GM18498 (cell line): ENCODE measurements around the gene PDAP1.
"Not testable (repeated sequence)": the region's sequence is repeated elsewhere in the genome, so short reads cannot be mapped to it uniquely, and the experiment has no call there.

Experiments
- ATAC-seq: cut with Tn5 transposase; IDR thresholded peaks from one replicate; pipeline ENCODE4 v1.9.1; 2021; ENCODE audit warnings: mild to moderate bottlenecking, moderate library complexity; ENCODE audit not compliant: unreplicated experiment

PDAP1 gene

DNA sequence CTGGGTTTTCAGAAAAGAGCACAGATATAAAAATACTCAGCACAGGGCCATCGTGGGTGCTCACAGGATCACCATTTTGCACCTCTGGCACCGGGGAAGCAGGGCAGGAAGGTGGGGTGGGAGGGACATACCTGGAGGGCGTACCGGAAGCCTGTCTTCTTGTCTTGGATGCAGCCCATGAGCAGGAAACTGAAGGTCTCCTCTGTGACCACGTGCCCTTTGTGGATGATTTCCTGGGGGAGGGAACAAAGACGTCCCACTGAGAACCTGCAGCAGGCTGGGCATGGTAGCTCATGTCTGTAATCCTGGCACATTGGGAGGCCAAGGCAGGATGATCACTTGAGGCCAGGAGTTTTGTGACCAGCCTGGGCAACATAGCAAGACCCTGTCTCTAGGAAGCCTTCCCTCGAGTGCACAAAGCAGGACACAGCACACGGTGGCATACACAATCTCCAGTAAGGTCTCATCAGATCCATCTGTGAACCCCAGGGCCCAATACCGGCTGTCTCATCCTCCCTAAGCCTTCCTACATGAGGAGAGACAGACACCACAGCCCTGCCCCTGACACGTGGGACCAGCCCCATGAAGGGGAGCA lies 20.7 kb upstream of the PDAP1 start:
- no peak for ATAC-seq

DNA sequence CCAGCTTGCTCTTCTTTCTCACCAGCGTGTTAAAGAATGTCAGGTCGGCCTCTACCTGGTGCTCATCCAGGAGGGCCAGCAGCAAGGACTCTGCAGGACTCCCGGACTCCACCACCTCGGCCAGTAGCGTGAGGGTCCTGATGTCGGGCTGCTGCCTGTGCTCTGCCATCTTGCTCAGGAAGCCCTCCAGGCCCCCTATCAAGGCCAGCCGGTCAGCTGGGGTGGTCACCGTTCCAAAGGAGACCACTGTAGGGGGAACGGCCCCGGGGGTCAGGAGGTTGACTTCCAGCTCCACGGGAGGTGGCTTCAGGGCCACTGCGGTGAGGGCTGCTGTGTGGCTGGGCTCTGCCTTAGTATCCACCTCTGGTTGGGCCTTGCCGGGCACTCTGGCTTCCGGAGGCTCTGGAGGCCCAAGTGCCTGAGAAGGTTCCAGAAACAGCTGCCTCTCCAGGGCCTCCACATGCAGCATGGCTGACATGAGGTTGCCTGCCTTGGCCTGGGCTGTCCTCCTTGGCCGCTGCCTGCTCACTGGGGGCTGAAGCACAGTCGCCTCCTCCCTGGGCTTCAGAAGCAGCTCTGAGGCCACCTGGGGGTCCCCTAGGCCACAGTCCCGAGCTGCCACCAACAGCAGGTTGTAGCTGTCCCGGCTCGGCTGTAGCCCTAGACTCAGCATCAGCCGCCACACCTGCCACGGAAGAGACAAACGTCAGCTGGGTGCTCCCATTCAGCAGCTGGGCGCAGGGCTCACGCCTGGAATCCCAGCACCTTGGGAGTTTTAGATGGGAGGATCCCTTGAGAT lies 16.7 kb upstream of the PDAP1 start:
- ATAC-seq = no peak

DNA sequence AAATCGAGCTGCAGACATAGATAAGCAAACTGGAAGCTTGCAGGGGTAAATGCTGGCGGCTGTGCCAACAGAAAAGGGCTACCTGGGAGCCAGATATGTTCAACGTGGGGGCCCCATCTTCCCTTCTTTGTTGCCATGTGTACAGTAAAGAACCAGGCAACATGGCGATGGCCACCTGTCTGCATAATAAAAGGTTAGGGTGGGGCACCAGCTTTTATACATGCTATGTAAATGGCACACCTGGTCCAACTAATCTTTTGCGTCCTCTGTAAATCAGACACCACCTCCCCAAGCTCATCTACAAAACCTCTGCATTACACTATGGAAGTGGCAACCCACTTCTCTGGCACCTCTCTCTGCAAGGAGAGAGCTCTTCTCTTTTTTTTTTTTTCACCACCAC lies 14.2 kb upstream of the PDAP1 start:
- no peak for ATAC-seq

DNA sequence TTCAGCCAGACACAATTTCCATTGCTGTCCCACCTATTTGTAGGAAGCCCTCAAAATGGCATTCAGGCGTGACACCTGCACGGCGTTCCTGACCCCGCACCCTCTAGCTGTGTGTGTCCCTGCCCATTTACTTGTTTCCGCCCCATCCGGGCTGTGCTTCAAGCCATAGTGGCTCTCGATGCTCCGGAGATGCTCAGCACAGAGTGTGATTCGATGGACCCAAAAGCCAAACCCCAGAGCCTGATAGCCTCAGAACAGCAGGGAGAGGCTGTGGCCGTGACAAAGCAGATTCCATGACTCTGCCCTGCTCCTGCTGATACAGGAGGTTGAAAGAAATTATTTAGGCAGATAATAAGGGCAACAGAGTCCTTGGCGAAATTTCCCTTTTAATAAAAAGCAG lies 13.8 kb upstream of the PDAP1 start:
- ATAC-seq = no peak

DNA sequence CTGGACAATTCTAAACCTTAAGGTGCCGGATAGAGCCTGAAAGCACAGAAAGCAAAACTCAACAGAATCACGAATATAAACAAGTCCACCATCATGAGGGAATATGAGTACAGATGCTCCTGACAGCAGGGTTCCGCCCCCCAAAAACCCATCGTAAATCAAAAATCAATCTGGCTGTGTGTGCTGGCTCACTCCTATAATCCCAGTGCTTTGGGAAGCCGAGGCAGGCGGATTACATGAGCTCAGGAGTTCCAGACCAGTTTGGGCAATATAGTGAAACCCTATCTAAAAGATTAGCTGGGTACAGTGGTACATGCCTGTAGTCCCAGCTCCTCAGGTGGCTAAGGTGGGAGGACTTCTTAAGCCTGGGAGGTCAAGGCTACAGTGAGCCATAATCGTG lies 12.6 kb upstream of the PDAP1 start:
- ATAC-seq = no peak

DNA sequence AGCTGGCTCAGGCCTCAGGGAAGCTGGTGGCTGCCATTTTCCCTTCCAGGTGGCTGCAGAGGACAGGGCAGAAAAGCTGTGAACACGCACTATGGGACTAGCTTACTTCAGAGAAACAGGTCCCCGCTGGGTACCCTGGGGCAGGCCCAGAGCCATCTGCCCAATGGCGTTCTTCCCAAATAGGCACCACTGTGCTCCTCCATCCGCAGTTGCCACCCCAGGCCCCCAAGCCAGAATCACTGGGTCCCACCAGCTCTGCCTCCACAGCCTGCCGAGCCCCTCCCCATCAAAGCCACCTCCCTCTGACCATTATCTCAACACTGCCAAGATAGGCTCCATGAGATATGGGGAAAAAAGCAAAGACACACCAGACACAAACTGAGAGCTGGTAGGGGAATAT lies 11.8 kb upstream of the PDAP1 start:
- ATAC-seq = no peak

DNA sequence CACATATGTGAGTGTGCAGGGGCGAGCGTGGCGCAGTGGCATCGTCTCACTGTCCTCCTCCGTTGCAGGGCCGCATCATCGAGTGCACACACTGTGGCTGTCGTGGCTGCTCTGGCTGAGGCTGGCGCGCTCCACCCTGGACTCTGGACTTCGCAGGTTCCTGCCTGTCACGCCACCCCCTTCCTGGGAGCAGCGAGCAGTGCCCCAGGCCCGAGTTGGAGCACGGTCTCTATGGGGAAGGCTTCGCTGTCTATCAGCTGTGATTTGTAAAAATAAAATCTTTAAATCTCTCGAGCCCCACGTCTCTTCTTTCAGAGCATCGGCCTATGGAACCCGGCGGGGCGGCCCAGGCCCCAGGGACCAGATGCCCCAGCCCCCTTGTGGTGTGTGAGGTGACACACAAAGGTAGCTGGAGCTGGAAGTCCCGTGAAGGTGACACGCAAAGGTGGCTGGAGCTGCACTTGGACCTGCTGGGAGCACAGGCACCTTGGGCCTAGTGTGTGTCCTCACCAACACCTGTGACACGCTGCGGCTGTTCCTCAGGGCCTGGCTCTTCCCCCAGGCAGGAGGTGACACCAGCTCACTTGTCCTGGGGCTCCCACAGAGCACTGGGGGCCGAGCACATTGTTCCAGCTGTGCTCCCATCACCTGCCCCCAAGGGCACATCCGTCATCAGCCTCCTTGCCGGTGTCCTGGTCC lies 11.1 kb upstream of the PDAP1 start:
- ATAC-seq = no peak

DNA sequence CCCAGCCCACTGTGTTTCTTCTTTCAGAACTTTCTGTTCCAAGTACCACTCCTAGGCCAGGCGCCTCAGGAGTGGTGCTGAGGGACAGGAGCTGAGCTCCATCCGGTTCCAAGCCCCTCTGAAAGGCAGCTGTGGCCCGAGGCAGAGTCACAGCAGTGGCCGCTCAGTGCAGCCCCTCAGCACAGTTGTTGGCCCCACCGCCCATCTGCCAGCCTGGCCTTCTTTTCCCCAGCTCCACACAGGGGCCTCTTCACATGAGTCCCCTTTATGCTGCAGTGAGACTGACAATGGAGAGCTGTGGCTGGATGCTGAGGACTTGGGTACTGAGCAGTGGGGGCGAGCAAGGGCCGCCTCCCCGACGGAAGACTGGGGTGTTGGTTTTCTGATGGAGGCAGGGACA lies 9.9 kb upstream of the PDAP1 start:
- no peak for ATAC-seq

DNA sequence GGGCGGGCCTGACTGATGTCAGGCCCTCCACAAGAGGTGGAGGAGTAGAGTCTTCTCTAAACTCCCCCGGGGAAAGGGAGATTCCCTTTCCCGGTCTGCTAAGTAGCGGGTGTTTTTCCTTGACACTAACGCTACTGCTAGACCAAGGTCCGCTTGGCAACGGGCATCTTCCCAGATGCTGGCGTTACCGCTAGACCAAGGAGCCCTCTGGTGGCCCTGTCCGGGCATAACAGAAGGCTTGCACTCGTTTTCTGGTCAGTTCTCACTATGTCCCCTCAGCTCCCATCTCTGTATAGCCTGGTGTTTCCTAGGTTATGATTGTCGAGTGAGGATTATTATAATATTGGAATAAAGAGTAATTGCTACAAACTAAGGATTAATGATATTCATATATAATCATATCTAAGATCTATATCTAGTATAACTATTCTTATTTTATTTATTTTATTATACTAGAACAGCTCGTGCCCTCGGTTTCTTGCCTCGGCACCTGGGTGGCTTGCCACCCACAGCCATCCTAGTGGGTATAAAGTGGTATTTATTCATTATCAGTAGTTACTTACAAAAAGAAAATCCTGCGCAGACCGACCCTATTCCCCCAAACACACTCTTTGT lies 7.2 kb upstream of the PDAP1 start:
- ATAC-seq = not testable (repeated sequence)

DNA sequence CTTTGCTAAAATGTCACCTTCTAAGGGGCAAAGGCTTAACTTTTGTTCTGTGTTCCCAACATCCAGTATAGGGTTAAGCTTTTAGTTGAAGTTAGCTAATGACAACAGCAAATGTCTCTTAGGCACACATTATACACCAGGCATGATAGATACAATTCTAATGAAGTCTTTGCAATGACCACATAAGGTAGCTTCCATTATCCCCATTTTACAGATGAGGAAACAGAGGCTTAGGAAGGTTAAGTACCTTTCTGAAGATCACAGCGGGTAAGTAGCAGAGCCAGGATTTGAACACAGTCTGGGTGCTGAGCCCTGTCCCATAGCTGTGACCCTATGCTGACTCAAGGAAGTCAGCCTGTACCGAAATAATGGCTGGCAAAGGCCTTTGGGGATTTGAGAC lies 2.2 kb upstream of the PDAP1 start:
- no peak for ATAC-seq

DNA sequence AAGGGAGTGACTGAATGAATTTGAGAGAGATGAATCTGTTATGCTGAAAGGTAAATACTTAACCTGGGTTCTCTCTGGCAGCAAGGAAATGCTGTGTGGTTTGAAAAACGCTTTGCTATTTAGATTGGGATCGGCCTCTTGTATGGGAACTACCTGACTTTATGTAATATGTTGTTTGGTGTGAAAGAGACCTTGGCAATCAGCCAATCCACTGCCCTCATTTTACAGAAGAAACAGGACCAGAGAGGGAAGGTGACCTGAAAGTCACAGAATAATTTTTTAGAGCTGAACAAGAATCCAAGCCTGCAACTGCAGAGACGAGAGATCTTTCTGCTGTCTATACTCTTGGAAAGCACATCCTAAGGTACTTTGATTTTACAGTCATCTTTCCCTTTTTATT lies 1.4 kb upstream of the PDAP1 start:
- ATAC-seq = no peak

DNA sequence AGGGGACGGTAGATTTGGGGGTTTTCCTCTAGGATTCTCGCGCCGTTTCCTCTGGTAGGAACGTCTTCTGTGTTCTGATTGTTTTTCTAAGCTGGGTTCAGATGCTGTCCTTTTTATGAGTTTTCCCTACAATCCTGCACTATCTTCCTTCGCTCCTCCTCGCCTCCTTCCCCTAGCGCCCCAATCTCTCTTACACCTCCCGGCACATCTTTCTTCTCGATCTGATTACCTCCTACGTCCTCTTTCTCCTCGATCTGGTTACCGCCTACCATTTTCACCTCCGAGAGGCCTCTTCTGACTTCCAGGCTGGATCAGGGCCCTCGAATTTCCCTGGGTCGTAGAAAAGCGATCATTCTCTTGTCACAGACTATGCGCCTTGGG lies 785 bp upstream of the PDAP1 start:
- peak; percentile 8 for ATAC-seq

DNA sequence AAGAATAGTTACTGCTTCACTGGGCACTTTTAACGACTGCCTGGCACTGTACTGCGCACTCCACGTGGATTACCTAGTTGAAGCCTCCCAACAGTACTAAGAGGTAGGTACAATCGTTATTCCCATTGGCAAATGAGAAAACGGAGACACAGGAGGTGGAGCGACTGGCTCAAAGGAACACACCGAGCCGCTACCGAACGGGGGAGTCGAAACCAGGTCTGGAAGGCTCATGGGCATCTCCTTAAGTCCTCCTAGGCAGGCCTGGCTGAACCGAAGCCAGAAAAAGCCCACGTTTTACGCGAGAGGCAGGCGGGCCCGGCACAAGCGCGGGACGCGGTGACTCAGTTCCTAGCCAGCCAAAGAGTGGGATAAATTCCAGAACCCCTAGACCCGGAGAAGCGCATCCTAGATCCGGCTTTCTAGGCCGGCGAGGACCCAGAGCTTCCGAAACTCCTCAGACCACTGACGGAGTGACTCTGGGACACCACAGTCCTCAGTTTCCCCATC lies 472 bp downstream of the PDAP1 start:
- peak; percentile 7 for ATAC-seq

DNA sequence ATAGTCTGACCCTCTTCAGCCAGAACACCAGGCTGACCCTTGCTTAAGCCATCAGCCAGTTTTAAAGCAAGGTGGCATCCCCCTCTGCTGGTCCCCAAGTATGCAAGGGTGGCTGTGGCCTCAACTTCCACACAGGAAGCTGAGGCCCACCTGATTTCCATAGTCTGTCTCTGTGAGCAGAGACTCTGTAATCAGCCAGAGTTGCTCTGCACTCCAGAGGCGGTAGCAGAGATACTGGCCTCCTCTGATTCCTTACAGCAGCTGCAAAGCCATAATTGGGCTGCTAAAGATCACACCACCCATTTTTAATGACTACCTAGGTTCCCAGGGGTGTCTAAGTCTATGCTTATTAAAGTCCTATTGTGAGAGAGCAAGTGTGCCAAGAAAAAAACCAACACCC lies 1.8 kb downstream of the PDAP1 start:
- ATAC-seq = no peak

DNA sequence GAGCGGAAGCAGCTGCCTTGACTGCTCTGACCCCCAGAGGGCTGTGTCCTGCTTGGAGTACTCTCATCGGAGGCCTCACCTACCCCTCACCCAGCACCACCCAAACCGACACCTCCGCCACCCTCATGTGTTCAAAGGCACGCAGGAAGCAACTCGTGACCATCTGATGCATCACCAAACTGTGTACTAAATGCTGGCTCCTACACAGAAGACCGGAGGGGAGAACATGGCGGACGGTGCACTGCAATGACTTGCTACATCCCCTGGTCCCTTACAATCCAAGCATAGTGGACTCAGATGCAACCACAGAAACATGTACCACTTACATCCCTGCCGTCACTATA lies 3.4 kb downstream of the PDAP1 start:
- no peak for ATAC-seq

DNA sequence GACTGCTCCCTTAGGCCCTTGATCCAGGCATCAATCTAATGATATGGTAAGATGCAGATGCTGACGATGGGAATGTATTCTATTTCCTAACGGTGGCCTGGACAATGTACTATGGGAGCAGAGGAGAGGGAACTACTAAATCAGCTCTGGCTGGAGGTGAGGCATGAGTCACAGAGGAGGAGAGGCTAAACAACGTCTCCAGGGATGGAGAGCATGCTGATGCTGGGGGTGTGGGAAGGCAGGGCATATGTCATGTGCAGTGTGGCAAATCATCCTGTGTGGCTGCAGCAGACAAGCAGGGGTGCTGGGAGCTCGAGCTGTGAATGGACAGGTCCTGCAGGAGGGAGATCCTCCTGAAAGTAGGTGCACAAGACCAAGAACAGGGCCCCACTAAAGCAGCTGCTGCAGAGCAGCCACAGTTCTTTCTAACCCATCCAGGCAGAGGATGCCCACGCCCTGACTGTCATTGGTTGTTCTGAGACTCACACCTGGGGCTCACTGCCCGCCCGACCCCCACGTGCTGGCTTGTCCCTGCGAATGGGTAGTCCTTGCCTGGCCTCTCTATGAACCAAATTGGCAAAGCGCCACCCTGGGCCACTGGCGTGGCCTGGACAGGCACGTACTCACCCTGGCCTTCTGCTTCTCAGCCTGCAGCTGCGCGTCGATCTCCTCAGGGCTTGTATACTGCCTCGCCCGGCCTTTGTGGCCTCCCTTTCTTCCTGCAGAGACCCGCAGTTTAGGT lies 4.0 kb downstream of the PDAP1 start:
- no peak for ATAC-seq

DNA sequence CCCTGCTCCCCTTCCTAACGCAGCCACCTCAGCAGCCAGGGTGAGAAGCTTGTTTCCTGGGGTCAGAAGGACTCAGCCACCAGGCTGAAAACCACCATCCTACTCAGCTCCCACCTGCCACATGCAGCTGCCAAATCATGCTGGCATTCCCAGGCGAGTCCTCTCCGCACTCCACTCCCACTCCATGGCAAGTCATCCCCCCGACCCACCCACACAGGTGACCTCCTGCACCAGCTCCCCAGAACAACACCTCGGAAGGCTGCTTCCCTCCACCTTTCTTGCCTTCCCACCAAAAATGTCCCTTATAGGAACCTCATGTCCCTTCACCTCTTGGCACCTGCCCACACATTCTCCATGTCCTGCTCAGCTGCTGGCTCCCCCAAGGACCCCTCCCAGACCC lies 4.6 kb downstream of the PDAP1 start:
- no peak for ATAC-seq

DNA sequence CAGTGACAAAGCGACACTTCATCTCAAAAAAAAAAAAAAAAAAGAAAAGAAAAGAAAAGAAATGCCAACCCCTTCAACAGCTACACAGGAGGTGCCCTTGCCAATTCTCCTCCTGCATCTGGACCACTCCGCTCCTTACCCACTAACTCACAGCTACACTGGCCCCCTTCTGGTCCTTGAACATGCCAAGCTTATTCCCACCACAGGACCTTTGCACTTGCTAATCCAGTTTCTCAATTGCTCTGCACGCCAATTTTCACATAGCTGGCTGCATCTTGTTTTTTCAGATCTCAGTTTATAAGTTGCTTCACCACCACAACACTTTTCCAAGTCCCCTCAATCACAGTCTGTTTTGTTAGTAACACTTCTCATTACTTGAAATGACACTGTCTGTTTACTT lies 5.5 kb downstream of the PDAP1 start:
- ATAC-seq = no peak

DNA sequence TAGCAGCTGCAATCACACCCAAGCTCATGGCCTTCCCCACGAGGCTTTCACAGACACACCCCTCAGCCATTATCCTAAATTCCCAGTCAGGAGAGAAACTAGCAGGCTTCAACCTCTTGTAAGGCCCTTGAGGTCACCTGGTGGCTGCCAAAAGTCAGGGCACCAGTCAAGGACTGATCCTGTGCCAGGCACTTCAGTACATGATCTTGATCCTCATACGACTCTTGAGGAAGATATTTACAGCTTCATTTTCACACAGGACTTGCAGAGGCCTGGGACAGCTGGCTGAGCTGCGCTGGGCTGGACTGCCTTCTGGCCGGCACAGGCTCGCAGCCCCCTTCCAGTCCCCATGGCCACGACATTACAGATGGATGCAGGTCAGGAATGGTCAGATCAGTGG lies 8.8 kb downstream of the PDAP1 start:
- ATAC-seq = no peak

DNA sequence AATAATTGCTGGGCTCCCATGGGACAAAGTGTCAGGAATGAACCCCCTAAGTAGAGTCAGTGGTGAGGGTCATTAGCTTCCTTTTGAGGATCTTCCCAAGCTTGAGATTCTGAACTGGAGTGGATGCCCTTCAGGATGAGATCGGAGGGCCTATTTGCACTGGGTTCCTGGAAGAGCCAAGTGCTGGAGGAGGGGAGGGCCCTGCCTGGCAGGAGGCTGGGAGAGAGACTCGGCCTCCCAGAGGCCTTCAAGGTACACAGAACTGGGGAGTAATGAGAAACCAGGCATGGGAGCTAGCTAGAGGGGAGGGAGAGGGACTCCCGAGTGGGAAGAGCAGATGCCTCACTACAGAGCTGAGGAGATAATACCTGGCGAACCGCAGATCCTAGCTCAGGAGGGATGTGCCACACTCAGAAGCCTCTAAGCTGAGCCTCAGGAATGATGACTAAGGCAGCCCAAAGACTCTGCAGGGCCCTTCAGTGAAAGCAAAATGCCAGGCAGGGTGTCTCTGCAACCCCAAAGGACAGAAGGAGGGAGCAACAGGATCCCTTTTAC lies 9.4 kb downstream of the PDAP1 start:
- no peak for ATAC-seq
